IgD-negative memory B cell (primary cell): ENCODE measurements around the gene EGFR. TPM values are rescaled to one million over a fixed set of nuclear protein-coding genes. Genes with fewer than 3 reads are reported as not detected.
"Not testable (repeated sequence)": the region's sequence is repeated elsewhere in the genome, so short reads cannot be mapped to it uniquely, and the experiment has no call there.

Experiments used
- H3K27ac Mint-ChIP-seq, 3 donors: one replicate each; pipeline ENCODE4 v1.8.0; 2020 to 2022; ENCODE audit warnings: mild to moderate bottlenecking in 3 of 3, mixed read lengths in 3 of 3, moderate library complexity in 1 of 3
- H3K27me3 Mint-ChIP-seq: one replicate; pipeline ENCODE4 v1.8.0; 2021; ENCODE audit warnings: mixed read lengths
- H3K36me3 Mint-ChIP-seq: one replicate; pipeline ENCODE4 v1.8.0; 2020; ENCODE audit warnings: mild to moderate bottlenecking, mixed read lengths
- H3K4me1 Mint-ChIP-seq, 3 donors: one replicate each; pipeline ENCODE4 v1.8.0; 2020 to 2022; ENCODE audit warnings: mixed read lengths in 3 of 3, mild to moderate bottlenecking in 1 of 3
- H3K4me3 Mint-ChIP-seq, 4 donors: one replicate each; pipeline ENCODE4 v1.8.0; 2020 to 2022; ENCODE audit warnings: mild to moderate bottlenecking in 4 of 4, mixed read lengths in 4 of 4, moderate library complexity in 3 of 4
- H3K9me3 Mint-ChIP-seq, 3 donors: one replicate each; pipeline ENCODE4 v1.8.0; 2020 to 2021; ENCODE audit warnings: mixed read lengths in 3 of 3, mild to moderate bottlenecking in 1 of 3
- polyA plus RNA-seq: library from polyadenylated mRNA; unstranded; fragments of 300-500 nt; fragmentation: Illumina TruSeq; gene quantifications from one replicate; pipeline ENCODE4 v1.2.3, GENCODE V29; 2021

EGFR gene
- polyA plus RNA-seq, 1 donor from 2014 or later = not detected

DNA sequence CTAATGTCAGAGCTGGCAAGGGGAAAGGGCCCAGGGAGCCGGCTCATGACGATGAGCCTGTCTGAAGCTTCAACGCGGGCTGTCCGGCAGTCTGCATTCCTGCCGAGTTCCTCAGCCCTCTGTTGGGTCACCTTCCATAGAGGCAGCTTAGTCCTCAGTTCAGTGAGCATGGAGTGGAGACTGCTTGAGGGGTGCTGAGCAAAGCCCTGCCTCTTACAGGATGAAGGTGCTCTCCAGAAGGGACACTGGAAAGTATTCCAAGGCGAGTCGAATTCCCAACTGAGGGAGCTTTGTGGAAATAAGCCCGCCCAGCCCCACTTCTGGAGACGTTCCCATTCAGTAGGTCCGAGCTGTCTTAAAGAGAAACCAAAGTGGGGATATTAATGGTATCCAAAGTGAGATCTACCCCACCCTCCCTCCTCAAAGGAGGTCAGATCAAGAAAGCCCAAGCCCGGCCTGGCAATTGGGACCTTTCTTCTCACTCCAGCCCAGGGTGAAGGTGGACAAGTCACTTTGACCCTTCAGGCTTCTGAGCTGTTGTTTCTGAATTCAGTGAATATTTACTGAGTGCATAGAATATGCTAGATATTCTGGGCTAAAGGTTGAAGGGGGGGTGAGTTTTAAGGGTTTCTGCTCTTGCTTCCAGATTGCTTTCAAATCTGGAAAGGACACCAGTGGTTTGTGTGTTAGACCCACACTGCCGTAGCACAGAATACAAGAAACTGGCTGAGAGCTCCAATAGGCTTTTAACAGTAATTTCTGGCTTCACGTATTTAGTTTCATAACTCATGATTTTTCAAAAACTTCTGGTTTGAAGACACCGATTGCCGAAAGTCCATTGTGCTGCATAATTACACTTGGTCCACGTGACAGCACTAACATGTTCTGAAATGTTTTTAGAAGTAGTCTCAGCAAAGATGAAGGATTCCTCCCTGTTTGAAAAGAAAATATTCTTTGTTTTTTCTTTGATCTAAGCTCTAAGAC, 3.5 kb downstream of the EGFR start:
- Mint-ChIP-seq H3K36me3 (peaks cover 2% of the 10 kb centered on the region), H3K9me3 (peaks cover 0 to 2% (median 0%) of the 10 kb centered on the region in 3 donors), H3K4me1 (no peaks in the 10 kb centered on the region), H3K4me3 (no peak overlapping the region), H3K27me3 (peaks cover 39% of the 10 kb centered on the region), H3K27ac (no peak overlapping the region)

- peaks cover 29% of the 10 kb centered on the region for H3K27me3 Mint-ChIP-seq
- H3K4me1 Mint-ChIP-seq = no peaks in the 10 kb centered on the region
- no peak overlapping the region for H3K4me3 Mint-ChIP-seq
- H3K9me3 Mint-ChIP-seq = peaks cover 0 to 2% (median 0%) of the 10 kb centered on the region in 3 donors
- H3K27ac Mint-ChIP-seq = no peak overlapping the region
- peaks cover 2% of the 10 kb centered on the region for H3K36me3 Mint-ChIP-seq
These were observed 5.2 kb downstream of the EGFR start for GRCh38 chr7:55023841-55024505.

DNA sequence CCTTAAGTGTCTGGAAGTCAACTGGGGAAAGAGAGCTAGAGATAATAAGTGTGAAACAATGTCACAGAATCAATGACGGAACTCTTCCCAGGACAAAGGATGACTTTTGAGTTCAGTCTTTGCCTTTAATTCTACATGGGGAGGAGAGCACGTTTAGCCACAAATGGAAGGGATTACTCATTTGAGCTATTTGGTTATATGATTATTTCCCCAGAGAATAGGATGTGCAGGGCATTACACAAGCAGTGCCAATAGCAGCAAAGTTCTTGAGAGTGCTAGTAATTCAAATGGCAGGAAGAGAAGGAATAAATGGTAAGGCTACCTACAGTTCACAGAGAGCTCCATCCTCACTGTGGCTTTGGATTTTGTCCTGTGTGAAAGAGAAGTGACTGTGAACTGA, 6.0 kb downstream of the EGFR start:
- Mint-ChIP-seq H3K27me3 (peaks cover 31% of the 10 kb centered on the region), H3K4me1 (no peaks in the 10 kb centered on the region), H3K4me3 (no peak overlapping the region), H3K9me3 (peaks cover 0 to 2% (median 0%) of the 10 kb centered on the region in 3 donors), H3K27ac (no peak overlapping the region), H3K36me3 (peaks cover 2% of the 10 kb centered on the region)

DNA sequence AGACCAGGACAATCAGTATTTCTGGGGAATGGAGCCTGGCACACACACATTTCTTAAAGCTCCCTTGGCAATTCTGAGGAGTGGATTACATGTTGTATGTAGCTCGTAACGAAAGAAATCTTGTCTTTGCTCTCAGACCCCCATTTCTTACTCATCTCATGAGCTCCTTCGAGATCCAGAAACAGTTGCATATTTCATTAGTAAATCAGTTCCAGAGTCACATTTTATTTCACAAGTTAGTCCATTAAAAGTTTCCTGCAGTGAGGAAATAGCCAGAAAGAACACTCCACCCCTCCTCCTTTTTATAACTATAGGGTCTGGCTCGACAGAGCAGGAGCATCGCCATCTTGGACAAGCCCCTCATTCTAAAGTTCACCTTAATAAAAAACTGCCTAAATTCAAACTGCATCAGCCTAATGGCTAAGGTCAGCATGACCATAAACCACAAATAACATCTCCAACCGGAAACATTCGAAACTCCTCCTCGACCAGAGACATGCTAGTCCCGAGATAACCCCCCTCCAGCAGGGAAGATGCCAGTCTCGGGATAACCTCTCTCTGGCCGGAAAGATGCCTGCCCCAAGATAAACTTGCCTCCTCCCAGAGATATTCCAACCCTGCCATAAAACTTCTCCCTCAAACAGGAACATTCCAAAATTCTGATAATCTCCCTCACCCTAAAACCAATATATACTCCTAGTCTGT, 7.4 kb downstream of the EGFR start:
- H3K9me3 Mint-ChIP-seq = peaks cover 0 to 2% (median 0%) of the 10 kb centered on the region in 3 donors
- H3K27ac Mint-ChIP-seq = no peak overlapping the region
- H3K4me3 Mint-ChIP-seq = no peak overlapping the region
- no peaks in the 10 kb centered on the region for H3K4me1 Mint-ChIP-seq
- H3K27me3 Mint-ChIP-seq = peaks cover 22% of the 10 kb centered on the region
- H3K36me3 Mint-ChIP-seq = peaks cover 2% of the 10 kb centered on the region

DNA sequence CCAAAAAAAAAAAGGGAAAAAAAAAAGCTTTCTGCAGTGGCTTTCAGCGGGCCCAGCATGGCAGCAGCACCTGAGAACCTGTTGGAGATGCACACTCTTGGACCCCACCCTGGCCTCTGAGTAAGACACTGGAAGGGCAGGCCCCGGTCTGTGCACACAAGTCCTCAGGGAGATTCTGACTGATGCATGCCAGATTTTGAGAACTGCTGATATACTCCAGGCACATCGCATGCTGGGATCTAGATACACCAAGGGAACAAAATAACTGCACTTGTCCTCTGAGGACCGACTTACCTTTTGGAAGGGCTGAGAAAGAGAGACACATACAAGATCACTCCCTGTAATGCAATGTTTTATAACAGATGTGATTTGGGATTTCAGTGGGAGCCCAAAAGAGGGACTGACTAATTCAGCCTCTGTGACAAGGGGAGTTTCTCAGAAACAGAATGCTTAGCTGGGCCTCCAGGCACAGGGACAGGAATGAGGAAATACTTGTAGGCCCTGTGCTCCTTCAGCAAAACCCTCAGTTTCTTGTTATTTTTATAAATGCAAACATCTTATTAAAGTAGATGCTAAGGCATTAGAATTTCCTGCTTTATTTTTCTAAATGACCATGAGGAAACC, 8.2 kb downstream of the EGFR start:
- H3K4me1 Mint-ChIP-seq = no peaks in the 10 kb centered on the region
- peaks cover 0 to 2% (median 0%) of the 10 kb centered on the region in 3 donors for H3K9me3 Mint-ChIP-seq
- H3K27me3 Mint-ChIP-seq = peaks cover 15% of the 10 kb centered on the region
- H3K36me3 Mint-ChIP-seq = peaks cover 2% of the 10 kb centered on the region
- no peak overlapping the region for H3K4me3 Mint-ChIP-seq
- H3K27ac Mint-ChIP-seq = no peak overlapping the region

DNA sequence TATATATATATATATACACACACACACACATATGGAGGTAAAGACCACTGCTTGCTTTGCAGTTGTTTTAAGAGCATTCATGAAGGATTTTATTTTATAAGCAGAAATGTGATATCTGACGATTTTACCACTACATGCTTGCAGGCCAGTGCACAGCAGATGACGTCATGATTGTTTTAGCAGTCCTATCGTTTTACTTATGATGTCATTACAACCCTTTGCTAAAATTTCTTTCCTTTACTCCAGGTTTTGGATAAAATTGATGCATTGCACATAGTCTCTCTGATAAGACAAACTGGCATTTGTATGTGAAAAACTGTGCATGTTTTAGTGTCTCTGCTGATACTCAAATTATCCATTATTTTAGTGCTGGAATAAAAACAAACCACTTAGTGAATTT, 9.2 kb downstream of the EGFR start:
- Mint-ChIP-seq H3K9me3 (peaks cover 0 to under 1% (median 0%) of the 10 kb centered on the region in 3 donors), H3K4me3 (no peak overlapping the region), H3K36me3 (peaks cover 2% of the 10 kb centered on the region), H3K27ac (no peak overlapping the region), H3K4me1 (no peaks in the 10 kb centered on the region), H3K27me3 (peaks cover 6% of the 10 kb centered on the region)

DNA sequence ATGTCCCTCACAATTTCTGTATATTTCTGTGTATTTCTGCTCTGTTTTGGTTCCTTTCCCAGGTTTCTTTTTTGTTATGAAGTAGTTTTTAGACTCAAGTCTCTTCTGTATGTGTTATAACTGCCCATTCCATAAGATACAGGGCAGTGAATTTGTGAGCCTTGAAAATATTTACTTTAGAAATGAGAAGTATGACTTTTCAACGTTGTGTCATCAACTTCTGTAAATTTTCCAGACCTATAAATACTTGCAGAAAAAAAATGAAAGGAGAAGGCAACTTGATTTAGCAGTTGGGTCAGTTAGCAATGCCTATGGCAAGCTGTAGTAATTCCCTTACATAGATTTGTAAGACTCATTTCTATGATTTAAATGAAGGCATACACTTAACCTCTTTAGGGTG, 11.5 kb downstream of the EGFR start:
- H3K9me3 Mint-ChIP-seq = no peaks in the 10 kb centered on the region
- H3K4me3 Mint-ChIP-seq = no peak overlapping the region
- H3K27me3 Mint-ChIP-seq = peaks cover 3% of the 10 kb centered on the region
- H3K36me3 Mint-ChIP-seq = no peaks in the 10 kb centered on the region
- no peaks in the 10 kb centered on the region for H3K4me1 Mint-ChIP-seq
- H3K27ac Mint-ChIP-seq = no peak overlapping the region

GRCh38 chr7:55031075-55031474, 12.3 kb downstream of the EGFR start:
- no peaks in the 10 kb centered on the region for H3K4me1 Mint-ChIP-seq
- H3K4me3 Mint-ChIP-seq = no peak overlapping the region
- H3K36me3 Mint-ChIP-seq = no peaks in the 10 kb centered on the region
- H3K27ac Mint-ChIP-seq = no peak overlapping the region
- no peaks in the 10 kb centered on the region for H3K9me3 Mint-ChIP-seq
- H3K27me3 Mint-ChIP-seq = peaks cover 6% of the 10 kb centered on the region

GRCh38 chr7:55032069-55032699, 13.4 kb downstream of the EGFR start:
- peaks cover 6% of the 10 kb centered on the region for H3K27me3 Mint-ChIP-seq
- no peaks in the 10 kb centered on the region for H3K36me3 Mint-ChIP-seq
- H3K4me3 Mint-ChIP-seq = no peak overlapping the region
- no peaks in the 10 kb centered on the region for H3K4me1 Mint-ChIP-seq
- H3K9me3 Mint-ChIP-seq = no peaks in the 10 kb centered on the region
- no peak overlapping the region for H3K27ac Mint-ChIP-seq

GRCh38 chr7:55033236-55033846, 14.5 kb downstream of the EGFR start:
- no peaks in the 10 kb centered on the region for H3K4me1 Mint-ChIP-seq
- no peaks in the 10 kb centered on the region for H3K36me3 Mint-ChIP-seq
- H3K4me3 Mint-ChIP-seq = no peak overlapping the region
- H3K9me3 Mint-ChIP-seq = no peaks in the 10 kb centered on the region
- no peak overlapping the region for H3K27ac Mint-ChIP-seq
- H3K27me3 Mint-ChIP-seq = peaks cover 13% of the 10 kb centered on the region

GRCh38 chr7:55034776-55035175, 16.0 kb downstream of the EGFR start:
- Mint-ChIP-seq H3K9me3 (no peaks in the 10 kb centered on the region), H3K36me3 (no peaks in the 10 kb centered on the region), H3K27ac (no peak overlapping the region), H3K4me1 (no peaks in the 10 kb centered on the region), H3K4me3 (no peak overlapping the region), H3K27me3 (peaks cover 12% of the 10 kb centered on the region)

- not testable (repeated sequence) for H3K9me3 Mint-ChIP-seq, H3K4me3 Mint-ChIP-seq, H3K36me3 Mint-ChIP-seq, H3K27ac Mint-ChIP-seq, H3K4me1 Mint-ChIP-seq
- H3K27me3 Mint-ChIP-seq = peaks cover 10% of the 10 kb centered on the region
These were observed 16.6 kb downstream of the EGFR start for GRCh38 chr7:55035410-55035809.

DNA sequence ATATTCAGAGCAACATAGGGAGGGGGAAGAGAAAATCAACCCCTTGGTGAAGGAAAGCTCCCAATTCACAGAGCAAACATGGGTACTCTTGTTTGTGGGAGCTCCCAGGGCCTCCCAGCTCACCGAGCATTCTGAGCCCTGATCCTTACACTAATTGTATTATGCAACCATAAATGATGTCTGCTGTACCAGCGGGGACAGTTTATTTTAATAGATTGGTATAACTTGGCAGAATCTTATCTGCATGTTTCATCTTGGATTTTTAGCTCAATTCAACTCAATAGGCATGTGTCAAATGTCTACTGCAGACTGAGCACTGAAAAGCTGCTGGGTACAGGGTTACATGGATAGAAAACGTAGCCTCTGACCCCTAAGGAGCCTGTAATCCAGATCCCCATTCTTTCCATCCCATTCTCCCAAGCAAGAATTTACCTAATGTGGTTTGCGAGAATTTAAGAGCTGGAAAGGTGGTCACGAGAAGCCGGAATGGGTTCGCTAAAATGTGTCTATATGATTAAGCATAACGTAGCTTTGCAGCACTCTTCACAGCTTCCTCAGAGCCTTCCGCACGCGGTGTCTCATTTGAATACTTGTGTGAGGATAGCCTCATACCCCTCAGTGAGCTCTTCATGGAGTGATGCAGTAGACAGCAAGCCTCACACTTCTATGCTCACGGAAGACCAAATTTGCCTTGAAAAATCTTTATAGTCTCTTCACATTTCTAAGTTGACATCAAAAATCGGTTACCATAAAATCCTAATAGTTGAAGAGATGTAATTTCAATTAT, 18.3 kb downstream of the EGFR start:
- Mint-ChIP-seq H3K9me3 (no peaks in the 10 kb centered on the region), H3K4me1 (no peaks in the 10 kb centered on the region), H3K4me3 (no peak overlapping the region), H3K27me3 (peaks cover 10% of the 10 kb centered on the region), H3K27ac (no peak overlapping the region), H3K36me3 (no peaks in the 10 kb centered on the region)
